Measurements from ENCODE around the gene CSTPP1.

DNA sequence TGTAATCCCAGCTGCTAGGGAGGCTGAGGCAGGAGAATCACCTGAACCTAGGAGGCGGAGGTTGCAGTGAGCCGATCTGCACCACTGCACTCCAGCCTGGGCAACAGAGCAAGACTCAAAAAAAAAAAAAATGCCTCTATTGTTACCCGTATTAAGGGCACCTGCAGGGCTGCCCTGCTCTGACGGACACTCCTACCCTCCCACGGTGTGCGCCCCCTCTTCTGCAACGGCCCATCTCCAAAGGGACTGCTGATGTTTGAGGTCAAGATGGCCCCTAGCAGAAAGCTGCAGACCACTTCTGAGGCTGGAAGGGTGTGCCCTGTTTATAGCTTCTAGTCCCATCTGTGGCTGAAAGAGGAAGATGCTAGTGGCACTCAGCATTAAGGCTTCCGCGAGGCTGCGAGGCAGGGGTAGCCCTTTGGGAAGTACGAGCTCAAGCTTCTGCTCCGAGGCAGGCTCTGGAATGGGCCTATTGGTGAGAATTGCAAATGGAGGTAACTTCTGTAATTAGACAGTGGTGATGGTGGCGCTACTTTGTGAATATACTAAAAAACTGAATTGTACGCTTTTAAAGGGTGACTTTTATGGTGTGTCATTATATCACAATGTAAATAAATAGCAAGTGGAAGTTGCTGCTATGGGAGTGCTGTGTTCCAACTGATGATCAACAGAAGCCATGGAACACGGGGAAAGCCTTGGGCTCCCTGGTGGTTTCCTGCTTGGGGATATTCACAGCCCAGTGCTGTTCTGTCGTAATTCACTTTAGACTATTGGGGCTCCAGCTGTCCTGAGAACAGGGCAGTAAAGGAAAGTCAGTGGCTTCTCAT is 215.8 kb downstream of the CSTPP1 start:
- TF ChIP-seq, protein P1, sequence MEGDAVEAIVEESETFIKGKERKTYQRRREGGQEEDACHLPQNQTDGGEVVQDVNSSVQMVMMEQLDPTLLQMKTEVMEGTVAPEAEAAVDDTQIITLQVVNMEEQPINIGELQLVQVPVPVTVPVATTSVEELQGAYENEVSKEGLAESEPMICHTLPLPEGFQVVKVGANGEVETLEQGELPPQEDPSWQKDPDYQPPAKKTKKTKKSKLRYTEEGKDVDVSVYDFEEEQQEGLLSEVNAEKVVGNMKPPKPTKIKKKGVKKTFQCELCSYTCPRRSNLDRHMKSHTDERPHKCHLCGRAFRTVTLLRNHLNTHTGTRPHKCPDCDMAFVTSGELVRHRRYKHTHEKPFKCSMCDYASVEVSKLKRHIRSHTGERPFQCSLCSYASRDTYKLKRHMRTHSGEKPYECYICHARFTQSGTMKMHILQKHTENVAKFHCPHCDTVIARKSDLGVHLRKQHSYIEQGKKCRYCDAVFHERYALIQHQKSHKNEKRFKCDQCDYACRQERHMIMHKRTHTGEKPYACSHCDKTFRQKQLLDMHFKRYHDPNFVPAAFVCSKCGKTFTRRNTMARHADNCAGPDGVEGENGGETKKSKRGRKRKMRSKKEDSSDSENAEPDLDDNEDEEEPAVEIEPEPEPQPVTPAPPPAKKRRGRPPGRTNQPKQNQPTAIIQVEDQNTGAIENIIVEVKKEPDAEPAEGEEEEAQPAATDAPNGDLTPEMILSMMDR (IDR thresholded peaks at IDR 0.05), result no peak
- TF ChIP-seq POLR2A (IDR thresholded peaks at IDR 0.05), result no peak

All from right lobe of liver (tissue), 4 donors.